GM18909 (cell line): ENCODE data around the gene PRKCZ.

Experiments used
- ATAC-seq: cut with Tn5 transposase; IDR thresholded peaks from one replicate; pipeline ENCODE4 v1.9.1; 2021; ENCODE audit warnings: mild to moderate bottlenecking; ENCODE audit not compliant: unreplicated experiment, poor library complexity

The PRKCZ gene

GRCh38 chr1:2060072-2060471 is 9.9 kb downstream of the PRKCZ start:
- ATAC-seq, result no peak

GRCh38 chr1:2060535-2060934 is 10.3 kb downstream of the PRKCZ start:
- ATAC-seq, result no peak

- ATAC-seq, result no peak
Measured at GRCh38 chr1:2061065-2061778, 11.0 kb downstream of the PRKCZ start.

GRCh38 chr1:2065699-2066098 is 15.5 kb downstream of the PRKCZ start:
- ATAC-seq, result no peak

GRCh38 chr1:2067393-2067792 is 17.2 kb downstream of the PRKCZ start:
- ATAC-seq, result no peak

GRCh38 chr1:2067981-2068380 is 17.8 kb downstream of the PRKCZ start:
- no peak for ATAC-seq

GRCh38 chr1:2068951-2069350 is 18.7 kb downstream of the PRKCZ start:
- ATAC-seq, result no peak

- ATAC-seq, result no peak
Measured at GRCh38 chr1:2070016-2070415, 19.8 kb downstream of the PRKCZ start.

GRCh38 chr1:2070800-2071530 is 20.8 kb downstream of the PRKCZ start:
- ATAC-seq, result no peak

GRCh38 chr1:2072109-2072806 is 22.0 kb downstream of the PRKCZ start:
- ATAC-seq, result no peak

GRCh38 chr1:2072891-2073290 is 22.7 kb downstream of the PRKCZ start:
- no peak for ATAC-seq

GRCh38 chr1:2073382-2074230 is 23.4 kb downstream of the PRKCZ start:
- ATAC-seq, result no peak

GRCh38 chr1:2074396-2074795 is 24.2 kb downstream of the PRKCZ start:
- no peak for ATAC-seq

GRCh38 chr1:2074944-2075740 is 24.9 kb downstream of the PRKCZ start:
- no peak for ATAC-seq

- no peak for ATAC-seq
Measured at GRCh38 chr1:2076826-2077225, 26.6 kb downstream of the PRKCZ start.

GRCh38 chr1:2078170-2078569 is 28.0 kb downstream of the PRKCZ start:
- ATAC-seq, result no peak

- no peak for ATAC-seq
Measured at GRCh38 chr1:2079396-2080085, 29.3 kb downstream of the PRKCZ start.

- ATAC-seq, result no peak
Measured at GRCh38 chr1:2080140-2080539, 29.9 kb downstream of the PRKCZ start.

GRCh38 chr1:2080884-2081283 is 30.7 kb downstream of the PRKCZ start:
- no peak for ATAC-seq
